ENCODE results near the gene SNX17.

Gene SNX17

GRCh38 chr2:27379836-27380625 is 9.6 kb downstream of the SNX17 start:
- H3K36me3 ChIP-seq: peaks cover 74 to 88% (median 83%) of the 10 kb centered on the region in 11 experiments
- peak overlapping the region; percentile 82 to 94 (median 88) for H3K9ac ChIP-seq
- peak overlapping the region; percentile 89 to 99 (median 93) for H3K4me2 ChIP-seq
- no peak for TF ChIP-seq Cebpa-rat (IDR thresholded peaks at IDR 0.05)
- H3K9me3 ChIP-seq (replicated peaks in 1 of 11): no peaks in the 10 kb centered on the region
- H3K4me3 ChIP-seq: peak overlapping the region; percentile 67 to 85 (median 72)
- no peaks in the 10 kb centered on the region for H3K27me3 ChIP-seq
- peaks cover 19 to 53% (median 25%) of the 10 kb centered on the region in 10 experiments for H3K4me1 ChIP-seq
- H3K27ac ChIP-seq: peak overlapping the region; percentile 78 to 96 (median 87)
- peaks cover 8 to 46% (median 35%) of the 10 kb centered on the region in 11 experiments; a peak in 15 of 22 replicates for H4K20me1 ChIP-seq

DNA sequence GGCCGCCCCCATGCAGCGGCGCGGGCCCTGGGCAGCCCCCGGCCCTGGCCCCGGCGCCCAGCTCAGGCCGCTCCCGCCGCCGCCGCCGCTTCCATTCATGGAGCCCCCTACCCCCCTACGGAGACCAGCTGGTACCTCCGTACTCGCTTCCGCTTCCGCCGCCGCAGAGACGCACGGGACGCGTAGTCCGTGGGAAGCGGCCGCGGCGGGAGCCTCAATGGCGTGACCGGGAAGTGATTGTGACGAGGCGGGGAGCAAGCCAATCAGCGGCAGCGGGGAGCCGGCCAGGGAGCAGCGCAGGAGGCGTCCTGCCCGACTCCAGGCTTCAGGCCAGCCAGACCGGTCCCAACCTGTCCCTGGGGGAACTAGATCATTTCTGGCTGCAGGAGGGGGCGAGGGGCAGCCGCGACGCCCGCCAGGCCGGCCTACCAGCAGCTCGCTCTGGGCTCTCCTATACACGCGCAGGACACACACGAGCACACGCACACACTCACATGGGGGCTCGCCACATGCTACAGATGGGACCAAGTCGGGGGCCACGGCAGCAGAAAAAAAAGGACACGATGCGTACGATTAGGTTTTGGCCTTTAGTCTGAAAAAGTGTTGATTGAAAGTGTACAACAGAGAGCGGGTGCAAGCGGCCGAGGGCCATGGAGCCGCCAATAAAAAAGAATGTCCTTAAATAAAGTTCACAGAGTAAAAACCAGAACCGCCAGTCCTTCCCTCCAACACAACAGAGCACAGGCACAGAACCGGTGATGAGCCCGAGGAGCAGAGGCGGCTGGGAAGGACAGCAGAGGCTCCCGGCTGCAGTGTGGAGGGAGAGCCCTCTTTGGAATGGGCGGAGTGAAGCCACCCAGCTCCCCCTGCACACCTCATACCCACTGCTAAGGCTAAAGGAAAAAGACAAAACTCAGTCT is 10.5 kb downstream of the SNX17 start, which contains the start of gene ZNF513:
TSS of gene ZNF513 (minus strand) at position 109 of the 920 bp plus-strand sequence. CDS start 208 bp downstream, outside the sequence.
- H3K4me3 ChIP-seq: peak within 1 kb of the TSS; percentile 67 to 85 (median 72)
- H3K27ac ChIP-seq: peak within 1 kb of the TSS; percentile 78 to 96 (median 87)
- no peaks in the 10 kb centered on the region for H3K27me3 ChIP-seq
- H3K4me2 ChIP-seq: peak within 1 kb of the TSS; percentile 89 to 99 (median 93)
- H4K20me1 ChIP-seq: peaks cover 8 to 45% (median 29%) of the 10 kb centered on the region in 11 experiments; a peak in 16 of 22 replicates
- H3K36me3 ChIP-seq: peaks cover 74 to 88% (median 83%) of the 10 kb centered on the region in 11 experiments
- peaks cover 19 to 60% (median 25%) of the 10 kb centered on the region in 10 experiments for H3K4me1 ChIP-seq
- peak within 1 kb of the TSS; percentile 82 to 94 (median 88) for H3K9ac ChIP-seq
- TF ChIP-seq Cebpa-rat (IDR thresholded peaks at IDR 0.05): no peak
- no peaks in the 10 kb centered on the region for H3K9me3 ChIP-seq (replicated peaks in 1 of 11)

- Histone ChIP-seq H3K36me3 (peaks cover 72 to 88% (median 83%) of the 10 kb centered on the region in 11 experiments), H4K20me1 (peaks cover 8 to 45% (median 23%) of the 10 kb centered on the region in 11 experiments; a peak in 16 of 22 replicates), H3K9me3 (replicated peaks in 1 of 11) (no peaks in the 10 kb centered on the region), H3K27me3 (no peaks in the 10 kb centered on the region), H3K4me2 (peak overlapping the region in 2 of 11 experiments; percentile 92 to 99; a peak in 3 of 22 replicates), H3K4me3 (no peak overlapping the region), H3K4me1 (peaks cover 19 to 60% (median 25%) of the 10 kb centered on the region in 10 experiments), H3K27ac (peak overlapping the region in 5 of 11 experiments; percentile 85 to 94 (median 87); a peak in 9 of 22 replicates), H3K9ac (peak overlapping the region in 4 of 11 experiments; percentile 88 to 93 (median 91); a peak in 4 of 22 replicates)
- TF ChIP-seq Cebpa-rat (IDR thresholded peaks at IDR 0.05): no peak
Measured at GRCh38 chr2:27381577-27382181, 11.3 kb downstream of the SNX17 start.

DNA sequence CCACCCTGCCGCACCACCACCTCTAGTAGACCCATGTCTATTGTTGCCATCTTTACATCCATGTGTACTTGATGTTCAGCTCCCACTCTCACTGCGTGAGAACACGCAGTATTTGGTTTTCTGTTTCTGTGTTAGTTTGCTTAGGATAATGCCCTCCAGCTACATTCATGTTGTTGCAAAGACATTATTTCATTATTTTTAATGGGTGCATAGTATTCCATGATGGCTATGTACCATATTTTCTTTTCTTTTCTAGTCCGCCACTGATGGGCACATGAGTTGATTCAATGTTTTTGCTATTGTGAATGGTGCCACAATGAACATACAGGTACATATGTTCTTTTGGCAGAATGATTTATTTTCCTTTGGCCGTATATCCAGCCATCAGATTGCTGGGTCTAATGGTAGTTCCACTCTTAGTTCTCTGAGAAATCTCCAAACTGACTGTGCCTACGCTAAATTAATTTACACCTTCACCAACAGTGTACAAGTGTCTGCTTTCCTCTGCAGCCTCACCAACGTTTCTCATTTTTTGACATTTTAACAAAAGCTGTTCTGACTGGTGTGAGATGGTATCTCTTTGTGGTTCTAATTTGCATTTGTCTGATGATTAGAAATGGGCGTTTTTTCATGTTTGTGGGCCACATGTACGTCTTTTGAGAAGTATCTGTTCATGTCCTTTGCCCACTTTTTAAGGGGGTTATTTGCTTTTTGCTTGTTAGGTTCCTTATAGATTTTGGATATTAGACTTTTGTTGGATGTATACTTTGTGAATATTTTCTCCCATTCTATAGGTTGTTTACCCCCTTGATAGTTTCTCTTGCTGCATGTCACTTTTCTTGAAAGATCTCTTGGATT is 20.6 kb downstream of the SNX17 start:
- H3K27me3 ChIP-seq: no peaks in the 10 kb centered on the region
- no peak overlapping the region for H3K4me3 ChIP-seq
- H4K20me1 ChIP-seq: peaks cover 0 to 100% (median 90%) of the 10 kb centered on the region in 11 experiments; a peak in 21 of 22 replicates
- H3K9ac ChIP-seq: no peak overlapping the region
- no peaks in the 10 kb centered on the region for H3K9me3 ChIP-seq (replicated peaks in 1 of 11)
- TF ChIP-seq Cebpa-rat (IDR thresholded peaks at IDR 0.05): no peak
- H3K4me1 ChIP-seq: no peaks in the 10 kb centered on the region
- no peak overlapping the region for H3K27ac ChIP-seq
- H3K4me2 ChIP-seq: no peak overlapping the region
- H3K36me3 ChIP-seq: peaks cover 17 to 93% (median 78%) of the 10 kb centered on the region in 11 experiments

DNA sequence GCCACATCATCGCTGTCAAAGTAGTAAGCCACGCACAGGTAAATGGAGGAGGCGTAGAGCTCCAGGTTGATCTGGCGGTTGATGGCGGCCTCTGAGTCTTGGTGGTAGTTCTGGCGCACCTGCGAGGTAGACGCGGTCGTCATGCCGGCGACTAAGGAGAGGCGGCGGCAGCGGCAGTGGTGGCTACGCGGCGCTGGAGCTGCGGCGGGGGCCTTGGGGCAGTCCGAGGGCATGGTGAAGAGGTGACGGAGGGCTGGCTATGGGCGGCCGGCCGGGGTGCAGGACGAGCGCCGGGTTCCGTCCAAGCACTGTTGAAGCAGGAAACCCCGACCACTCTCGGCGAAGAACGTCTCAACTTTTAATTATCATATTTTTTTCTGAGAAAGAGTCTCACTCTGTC is 22.8 kb downstream of the SNX17 start:
- peaks cover 12 to 95% (median 74%) of the 10 kb centered on the region in 11 experiments for H3K36me3 ChIP-seq
- H3K9me3 ChIP-seq (replicated peaks in 1 of 11): no peaks in the 10 kb centered on the region
- TF ChIP-seq Cebpa-rat (IDR thresholded peaks at IDR 0.05): no peak
- no peak overlapping the region for H3K4me2 ChIP-seq
- H3K9ac ChIP-seq: no peak overlapping the region
- H3K27me3 ChIP-seq: no peaks in the 10 kb centered on the region
- no peak overlapping the region for H3K4me3 ChIP-seq
- H4K20me1 ChIP-seq: peaks cover 11 to 100% (median 100%) of the 10 kb centered on the region in 11 experiments; a peak in 21 of 22 replicates
- no peak overlapping the region for H3K27ac ChIP-seq
- H3K4me1 ChIP-seq: no peaks in the 10 kb centered on the region; a peak in 1 of 20 replicates

- Histone ChIP-seq H3K36me3 (peaks cover 24 to 96% (median 80%) of the 10 kb centered on the region in 11 experiments; a peak in 21 of 22 replicates), H3K4me1 (peaks cover 0 to 12% (median 0%) of the 10 kb centered on the region in 10 experiments; a peak in 5 of 20 replicates), H3K27me3 (no peaks in the 10 kb centered on the region), H3K4me3 (no peak overlapping the region), H4K20me1 (peaks cover 18 to 100% (median 100%) of the 10 kb centered on the region in 11 experiments; a peak in 20 of 22 replicates), H3K27ac (no peak overlapping the region), H3K9me3 (replicated peaks in 1 of 11) (peaks cover 0 to 11% (median 3%) of the 10 kb centered on the region in 11 experiments; a peak in 9 of 22 replicates), H3K4me2 (no peak overlapping the region), H3K9ac (no peak overlapping the region)
- TF ChIP-seq Cebpa-rat (IDR thresholded peaks at IDR 0.05): no peak
Measured at GRCh38 chr2:27398962-27399361, 28.5 kb downstream of the SNX17 start.

GRCh38 chr2:27400348-27401135 is 30.1 kb downstream of the SNX17 start:
- H3K27me3 ChIP-seq: no peaks in the 10 kb centered on the region
- H3K9ac ChIP-seq: peak overlapping the region in 2 of 11 experiments; percentile 7 to 11; a peak in 2 of 22 replicates
- H3K4me1 ChIP-seq: peaks cover 0 to 12% (median 0%) of the 10 kb centered on the region in 10 experiments; a peak in 5 of 20 replicates
- peaks cover 24 to 98% (median 81%) of the 10 kb centered on the region in 11 experiments; a peak in 21 of 22 replicates for H3K36me3 ChIP-seq
- no peak for TF ChIP-seq Cebpa-rat (IDR thresholded peaks at IDR 0.05)
- H3K4me2 ChIP-seq: no peak overlapping the region
- H4K20me1 ChIP-seq: peaks cover 18 to 100% (median 99%) of the 10 kb centered on the region in 11 experiments; a peak in 20 of 22 replicates
- no peak overlapping the region for H3K27ac ChIP-seq
- no peak overlapping the region for H3K4me3 ChIP-seq
- H3K9me3 ChIP-seq (replicated peaks in 1 of 11): peaks cover 0 to 11% (median 3%) of the 10 kb centered on the region in 11 experiments; a peak in 9 of 22 replicates

Data from BLaER1 treated with 17β-estradiol and CSF1 and Interleukin-3, amounts not matched to agents 10 nM and 100 nM (cell line).